GM18867 (cell line): ENCODE results near the gene CENPVL1.
"Not testable (repeated sequence)": the region's sequence is repeated elsewhere in the genome, so short reads cannot be mapped to it uniquely, and the experiment has no call there.

Experiments used
- ATAC-seq: cut with Tn5 transposase; IDR thresholded peaks from one replicate; pipeline ENCODE4 v1.9.1; 2021; ENCODE audit warnings: mild to moderate bottlenecking, moderate library complexity; ENCODE audit not compliant: unreplicated experiment

The CENPVL1 gene

DNA sequence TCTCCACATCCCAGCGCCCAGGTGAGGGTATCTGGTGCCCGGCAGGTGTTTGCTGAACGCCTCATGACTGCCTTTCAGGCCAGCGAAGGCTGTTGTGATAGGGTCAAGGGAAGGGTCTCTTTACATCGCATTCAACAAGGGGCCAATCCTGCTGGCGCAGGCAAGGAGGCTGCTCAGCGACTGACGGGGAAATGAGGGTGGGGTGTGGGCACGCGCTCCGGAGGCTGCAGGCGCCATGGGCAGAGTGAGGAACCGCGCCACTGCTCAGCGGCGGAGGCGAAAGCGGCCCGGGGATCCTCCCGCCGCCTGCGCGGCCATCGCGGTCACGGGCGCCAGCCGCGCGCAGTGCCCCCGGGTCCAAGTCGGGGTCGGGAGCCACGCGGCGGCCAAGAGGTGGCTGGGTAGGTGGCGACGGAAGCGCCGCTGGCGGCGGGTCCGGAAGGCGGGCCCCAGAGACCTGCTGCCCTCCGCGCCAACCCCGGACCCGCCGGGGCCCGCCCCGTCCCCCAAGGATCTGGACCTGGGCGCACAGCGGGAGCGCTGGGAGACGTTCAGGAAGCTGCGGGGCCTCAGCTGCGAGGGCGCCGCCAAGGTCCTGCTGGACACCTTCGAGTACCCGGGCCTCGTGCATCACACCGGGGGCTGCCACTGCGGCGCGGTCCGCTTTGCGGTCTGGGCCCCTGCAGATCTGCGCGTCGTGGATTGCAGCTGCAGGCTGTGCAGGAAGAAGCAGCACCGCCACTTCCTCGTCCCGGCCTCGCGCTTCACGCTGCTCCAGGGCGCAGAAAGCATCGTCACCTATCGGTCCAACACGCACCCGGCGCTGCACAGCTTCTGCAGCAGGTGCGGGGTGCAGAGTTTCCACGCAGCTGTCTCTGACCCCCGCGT lies at the start of gene CENPVL1:
Gene CENPVL1 (plus strand): TSS at position 236 of the 888 bp plus-strand sequence. CDS start 0 bp downstream, at position 236.
- not testable (repeated sequence) for ATAC-seq

DNA sequence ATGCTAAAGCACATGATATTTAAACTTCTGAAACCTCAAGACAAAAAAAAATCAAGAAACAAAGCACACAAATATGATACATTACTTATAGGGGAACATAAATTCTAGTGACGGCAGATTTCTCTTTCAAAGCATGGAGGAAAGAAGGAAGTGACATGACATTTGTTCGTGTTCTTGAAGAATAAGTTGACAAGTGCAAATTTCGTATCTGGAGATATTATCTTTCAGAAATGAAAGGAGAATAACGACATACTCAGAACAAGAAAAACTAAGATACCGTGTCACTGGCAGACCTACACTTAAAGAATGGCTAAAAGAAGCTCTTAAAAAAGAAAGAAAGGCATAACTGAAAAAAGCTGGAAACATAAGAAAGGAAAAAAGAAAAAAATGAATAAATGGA lies 44.3 kb upstream of the CENPVL1 start:
- ATAC-seq = no peak

DNA sequence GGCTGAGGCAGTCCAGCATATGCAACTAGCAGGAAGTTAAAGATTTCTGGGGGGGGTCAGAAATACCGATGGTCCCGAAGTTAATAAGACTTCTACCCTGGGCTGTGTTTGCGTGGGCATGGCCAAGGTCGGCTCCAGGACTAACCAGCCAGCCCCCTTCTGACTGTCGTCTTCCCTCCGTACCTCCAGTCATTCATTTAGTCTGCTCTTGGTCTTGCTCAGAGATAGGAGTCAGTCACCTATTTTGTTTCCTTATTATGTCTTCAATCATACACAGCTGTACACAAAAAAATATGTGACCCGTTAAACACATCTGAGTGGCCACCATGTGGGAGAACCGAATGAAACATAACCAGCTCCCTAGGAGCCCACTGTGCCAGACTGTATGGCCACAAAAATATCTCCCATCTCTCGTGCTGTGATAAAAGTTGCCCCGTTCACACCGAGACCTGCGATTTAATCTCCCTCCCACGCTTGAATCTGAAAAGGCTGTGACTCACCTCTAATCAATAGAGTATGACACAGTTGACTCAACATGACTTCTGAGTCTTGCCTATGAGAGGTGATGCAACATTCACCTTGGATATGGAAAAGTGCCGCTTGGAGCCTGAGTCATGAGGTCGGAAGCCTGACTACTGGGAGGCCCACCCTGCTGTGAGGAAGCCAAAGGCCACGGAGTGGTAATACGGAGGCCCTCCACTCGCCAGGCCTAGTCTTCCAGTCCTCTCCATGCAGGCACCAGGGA lies 30.5 kb upstream of the CENPVL1 start:
- ATAC-seq = not testable (repeated sequence)

DNA sequence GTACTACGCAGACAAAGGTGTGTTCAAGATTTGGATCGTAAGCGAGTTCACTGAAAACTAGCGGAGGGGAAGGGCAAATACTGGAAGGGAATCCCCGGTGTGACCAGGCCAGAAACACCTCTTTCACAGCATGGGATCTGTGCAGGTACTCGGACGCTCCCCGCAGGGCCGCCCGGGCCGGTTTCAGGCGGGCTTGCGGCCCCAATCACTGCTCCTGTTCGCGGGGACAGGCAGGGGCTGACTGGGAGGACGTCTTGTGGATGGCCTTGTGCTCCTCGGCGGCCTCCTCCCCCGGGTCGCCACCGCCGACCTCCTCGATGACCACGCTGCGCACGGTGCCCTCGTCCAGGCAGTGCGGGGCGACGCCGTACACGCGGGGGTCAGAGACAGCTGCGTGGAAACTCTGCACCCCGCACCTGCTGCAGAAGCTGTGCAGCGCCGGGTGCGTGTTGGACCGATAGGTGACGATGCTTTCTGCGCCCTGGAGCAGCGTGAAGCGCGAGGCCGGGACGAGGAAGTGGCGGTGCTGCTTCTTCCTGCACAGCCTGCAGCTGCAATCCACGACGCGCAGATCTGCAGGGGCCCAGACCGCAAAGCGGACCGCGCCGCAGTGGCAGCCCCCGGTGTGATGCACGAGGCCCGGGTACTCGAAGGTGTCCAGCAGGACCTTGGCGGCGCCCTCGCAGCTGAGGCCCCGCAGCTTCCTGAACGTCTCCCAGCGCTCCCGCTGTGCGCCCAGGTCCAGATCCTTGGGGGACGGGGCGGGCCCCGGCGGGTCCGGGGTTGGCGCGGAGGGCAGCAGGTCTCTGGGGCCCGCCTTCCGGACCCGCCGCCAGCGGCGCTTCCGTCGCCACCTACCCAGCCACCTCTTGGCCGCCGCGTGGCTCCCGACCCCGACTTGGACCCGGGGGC lies 28.2 kb upstream of the CENPVL1 start:
- ATAC-seq = not testable (repeated sequence)

DNA sequence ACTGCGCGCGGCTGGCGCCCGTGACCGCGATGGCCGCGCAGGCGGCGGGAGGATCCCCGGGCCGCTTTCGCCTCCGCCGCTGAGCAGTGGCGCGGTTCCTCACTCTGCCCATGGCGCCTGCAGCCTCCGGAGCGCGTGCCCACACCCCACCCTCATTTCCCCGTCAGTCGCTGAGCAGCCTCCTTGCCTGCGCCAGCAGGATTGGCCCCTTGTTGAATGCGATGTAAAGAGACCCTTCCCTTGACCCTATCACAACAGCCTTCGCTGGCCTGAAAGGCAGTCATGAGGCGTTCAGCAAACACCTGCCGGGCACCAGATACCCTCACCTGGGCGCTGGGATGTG lies 27.6 kb upstream of the CENPVL1 start, which contains the start of gene CENPVL2:
Gene CENPVL2 (minus strand): TSS at position 112 of the 343 bp plus-strand sequence. CDS start 0 bp downstream, at position 112.
- not testable (repeated sequence) for ATAC-seq

DNA sequence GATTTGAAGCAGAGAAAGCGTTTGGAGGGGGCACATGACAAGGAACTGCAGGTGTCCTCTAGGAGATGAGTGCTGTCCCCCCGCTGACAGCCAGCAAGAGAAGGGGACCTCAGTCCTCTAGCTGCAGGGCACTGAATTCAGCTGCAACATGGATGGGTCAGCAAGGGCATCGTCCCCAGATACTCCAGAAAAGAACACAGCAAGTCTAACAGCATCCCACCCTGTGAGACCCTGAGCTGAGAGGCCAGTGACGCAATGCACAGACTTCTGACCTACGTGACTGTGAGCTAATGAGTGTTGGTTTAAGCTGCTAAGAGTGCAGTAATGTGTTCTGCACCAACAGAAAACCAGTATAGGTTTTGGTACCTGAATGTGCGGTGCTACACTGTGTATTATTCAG lies 16.1 kb upstream of the CENPVL1 start:
- no peak for ATAC-seq

DNA sequence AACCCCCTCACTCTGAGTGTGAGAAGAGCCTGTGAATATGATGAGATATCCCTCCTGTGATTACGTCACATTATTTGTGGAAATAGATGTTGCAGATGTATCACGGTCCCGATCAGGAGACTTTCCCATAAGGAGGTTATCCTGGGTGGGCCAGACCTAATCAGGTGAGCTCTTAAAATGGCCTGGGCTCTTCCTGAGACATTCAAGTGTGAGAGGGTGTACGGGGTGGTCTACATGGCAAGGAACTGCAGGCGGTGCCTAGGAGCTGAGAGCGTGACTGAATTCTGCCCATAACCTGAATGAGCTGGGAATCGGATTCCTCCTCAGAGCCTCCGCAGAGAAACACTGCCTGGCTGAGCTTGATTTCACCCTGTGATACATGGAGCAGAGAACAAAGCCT lies 12.9 kb upstream of the CENPVL1 start:
- ATAC-seq = no peak

DNA sequence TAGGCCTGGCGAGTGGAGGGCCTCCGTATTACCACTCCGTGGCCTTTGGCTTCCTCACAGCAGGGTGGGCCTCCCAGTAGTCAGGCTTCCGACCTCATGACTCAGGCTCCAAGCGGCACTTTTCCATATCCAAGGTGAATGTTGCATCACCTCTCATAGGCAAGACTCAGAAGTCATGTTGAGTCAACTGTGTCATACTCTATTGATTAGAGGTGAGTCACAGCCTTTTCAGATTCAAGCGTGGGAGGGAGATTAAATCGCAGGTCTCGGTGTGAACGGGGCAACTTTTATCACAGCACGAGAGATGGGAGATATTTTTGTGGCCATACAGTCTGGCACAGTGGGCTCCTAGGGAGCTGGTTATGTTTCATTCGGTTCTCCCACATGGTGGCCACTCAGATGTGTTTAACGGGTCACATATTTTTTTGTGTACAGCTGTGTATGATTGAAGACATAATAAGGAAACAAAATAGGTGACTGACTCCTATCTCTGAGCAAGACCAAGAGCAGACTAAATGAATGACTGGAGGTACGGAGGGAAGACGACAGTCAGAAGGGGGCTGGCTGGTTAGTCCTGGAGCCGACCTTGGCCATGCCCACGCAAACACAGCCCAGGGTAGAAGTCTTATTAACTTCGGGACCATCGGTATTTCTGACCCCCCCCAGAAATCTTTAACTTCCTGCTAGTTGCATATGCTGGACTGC lies 2.8 kb downstream of the CENPVL1 start:
- not testable (repeated sequence) for ATAC-seq

DNA sequence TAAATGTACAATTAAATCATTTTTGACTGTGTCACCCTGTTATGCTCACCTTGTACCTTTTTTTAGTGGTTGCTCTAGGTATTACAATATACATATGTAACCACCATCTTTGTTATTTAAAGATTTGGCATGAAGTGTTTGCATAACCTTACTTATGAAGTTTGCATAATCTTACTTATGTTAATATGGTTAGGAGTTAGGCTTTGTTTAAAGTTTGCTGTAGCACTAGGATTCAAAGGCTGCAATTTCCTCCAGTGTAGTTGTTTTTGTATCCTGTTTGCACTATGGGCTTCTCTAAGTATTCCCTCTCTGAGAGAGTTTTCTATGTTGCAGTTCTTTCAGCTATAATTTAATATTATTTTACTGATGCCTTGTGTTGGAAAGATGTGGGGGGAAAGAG lies 17.9 kb downstream of the CENPVL1 start:
- no peak for ATAC-seq

DNA sequence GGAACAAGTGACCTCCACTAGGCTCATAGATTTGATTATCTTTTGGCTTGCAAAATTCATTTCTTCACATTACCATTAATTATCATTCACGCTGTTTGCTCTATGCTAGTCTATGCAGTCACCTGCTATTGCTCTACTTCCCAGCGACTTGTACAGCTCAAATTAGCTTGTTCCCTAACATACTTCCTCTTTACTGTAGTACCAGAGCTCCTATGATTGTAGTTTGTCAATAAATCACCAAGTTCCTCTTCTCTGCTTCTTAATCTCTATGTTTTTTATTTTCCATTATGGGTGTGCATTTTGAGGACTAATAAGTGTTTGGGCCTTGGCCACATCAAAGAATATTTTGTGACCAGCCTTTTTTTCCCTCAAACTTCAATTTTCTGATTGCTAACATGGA lies 26.8 kb downstream of the CENPVL1 start:
- ATAC-seq = no peak

DNA sequence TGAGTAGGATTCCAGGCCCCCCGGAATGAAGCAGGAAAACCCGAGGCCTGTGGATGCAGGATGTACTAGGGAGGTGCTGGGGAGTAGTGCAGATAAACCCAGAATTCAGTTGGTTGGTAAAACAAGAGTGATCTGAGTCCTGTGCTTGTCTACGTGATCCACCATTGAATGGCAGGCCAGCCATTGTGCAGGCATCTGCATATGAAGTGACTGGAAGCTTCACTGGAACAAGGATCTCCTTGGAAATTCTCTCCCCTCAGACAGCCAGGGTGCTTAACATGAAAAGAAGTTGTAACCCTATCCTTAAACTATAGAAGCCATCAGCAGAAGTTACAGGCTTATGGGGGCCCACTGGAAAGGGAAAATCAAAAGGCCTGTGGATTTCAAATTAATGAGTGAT lies 32.3 kb downstream of the CENPVL1 start:
- no peak for ATAC-seq

DNA sequence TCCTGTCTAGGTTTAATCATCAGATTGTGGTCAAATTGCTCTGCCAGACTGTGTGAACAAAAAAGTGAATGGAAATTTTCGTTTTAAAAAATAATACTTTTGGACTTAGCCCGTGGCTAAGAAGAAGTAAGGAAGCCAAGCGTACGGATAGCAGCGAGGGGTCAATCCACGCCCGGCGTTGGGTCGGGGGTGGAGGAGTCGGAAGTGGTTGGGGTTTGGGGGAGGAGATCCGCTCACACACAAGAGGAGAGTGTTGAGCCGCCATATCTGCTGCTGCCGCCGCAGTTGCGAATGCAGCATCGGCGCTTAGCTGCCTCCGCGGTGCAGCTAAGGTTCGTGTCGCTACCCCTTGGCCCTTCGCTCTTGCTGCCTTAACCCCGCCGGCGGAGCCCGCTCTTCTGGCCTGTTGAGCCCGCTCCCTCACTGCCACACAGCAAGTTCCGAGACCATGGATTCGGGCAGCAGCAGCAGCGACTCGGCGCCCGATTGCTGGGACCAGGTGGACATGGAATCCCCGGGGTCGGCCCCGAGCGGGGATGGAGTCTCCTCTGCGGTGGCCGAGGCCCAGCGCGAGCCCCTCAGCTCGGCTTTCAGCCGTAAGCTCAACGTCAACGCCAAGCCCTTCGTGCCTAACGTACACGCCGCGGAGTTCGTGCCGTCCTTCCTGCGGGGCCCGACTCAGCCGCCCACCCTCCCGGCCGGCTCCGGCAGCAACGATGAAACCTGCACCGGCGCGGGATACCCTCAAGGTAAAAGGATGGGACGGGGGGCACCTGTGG lies 33.1 kb downstream of the CENPVL1 start, which contains the start of gene GSPT2:
Gene GSPT2 (plus strand): TSS at position 264 of the 779 bp plus-strand sequence. CDS start 185 bp downstream, at position 449.
- ATAC-seq = peak; percentile 94

DNA sequence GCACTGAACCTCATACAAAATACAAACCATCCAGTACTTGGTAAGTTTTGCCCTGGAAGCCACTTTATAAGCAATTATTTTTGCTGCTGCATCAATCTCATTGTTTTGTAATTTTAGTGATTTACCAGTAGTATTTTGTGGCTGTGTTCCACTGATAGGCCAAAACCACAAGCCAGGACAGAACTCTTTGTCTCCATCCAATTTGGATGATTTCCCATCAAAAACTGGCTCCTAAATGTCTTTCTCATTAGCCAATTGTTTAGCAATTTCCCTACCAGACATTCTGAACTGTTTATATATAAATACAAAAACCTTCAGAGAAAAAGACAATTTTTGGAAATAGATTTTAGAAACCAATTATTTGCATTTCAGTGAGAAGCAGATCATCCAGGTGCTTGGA lies 37.4 kb downstream of the CENPVL1 start:
- no peak for ATAC-seq

DNA sequence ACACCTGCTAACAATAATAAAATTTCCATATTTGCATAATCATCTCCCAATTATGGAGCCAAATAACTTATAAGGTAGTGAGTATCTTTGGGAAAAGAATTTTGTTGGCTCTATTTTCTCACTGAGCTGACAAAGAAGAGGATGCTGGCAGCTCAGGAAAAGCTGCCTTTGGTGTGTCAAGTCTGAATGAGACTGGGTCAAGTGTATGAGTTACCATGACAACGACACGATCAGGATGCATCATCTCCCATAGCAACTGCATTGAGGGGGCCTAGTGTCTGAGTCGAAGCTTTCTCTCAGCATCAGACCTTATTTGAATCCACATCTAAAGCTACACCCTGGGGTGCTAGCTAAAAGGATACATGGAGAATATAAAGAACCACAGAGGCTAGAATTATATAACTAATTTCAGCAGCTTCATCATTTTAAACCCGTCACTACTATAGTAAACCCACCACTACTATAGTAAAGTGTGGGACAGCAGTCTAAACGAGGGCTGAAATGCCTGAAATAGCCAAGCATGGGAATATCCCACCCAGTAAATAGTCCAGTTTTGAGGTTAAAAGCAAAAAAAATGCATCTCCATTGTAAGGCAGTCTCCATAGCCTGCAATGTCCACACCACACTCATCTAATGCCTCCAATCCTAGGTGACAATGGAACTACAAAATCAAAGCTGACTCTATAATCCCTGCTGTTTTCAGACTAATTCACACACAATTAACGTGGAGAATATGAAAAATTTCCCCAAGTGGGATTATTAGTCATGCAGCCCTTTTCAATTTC lies 48.9 kb downstream of the CENPVL1 start:
- no peak for ATAC-seq

DNA sequence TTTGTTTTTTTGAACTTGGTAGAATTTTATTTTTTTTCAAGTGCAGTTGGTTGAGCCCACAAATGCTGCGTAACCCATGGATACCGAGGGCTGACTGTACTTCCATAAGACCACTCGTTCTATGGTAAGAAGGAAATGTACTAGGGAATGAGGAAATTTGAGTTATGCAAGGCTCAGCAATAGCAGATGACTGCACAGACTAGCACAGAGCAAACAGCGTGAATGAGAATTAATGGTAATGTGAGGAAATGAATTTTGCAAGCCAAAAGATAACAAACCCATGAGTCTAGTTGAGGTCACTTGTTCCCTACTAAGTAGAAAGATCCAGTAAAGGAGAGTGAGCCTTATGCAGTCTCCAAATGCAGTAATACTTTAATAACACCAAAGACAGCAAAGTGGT lies 50.3 kb downstream of the CENPVL1 start:
- ATAC-seq = no peak
